ENCODE data around the gene SLC6A18.

GRCh38 chr5:1228120-1228519, 2.9 kb downstream of the SLC6A18 start:
- TF ChIP-seq CTCF (conservative IDR thresholded peaks at IDR 0.05 in 1 of 2, IDR thresholded peaks at IDR 0.05 in 1 of 2; ENCODE audit: low read depth in 1 of 2, low read length in 2 of 2) (no peak), EZH2 (IDR thresholded peaks at IDR 0.05; ENCODE audit: low read length, missing control alignments) (no peak)

Data from fibroblast of lung (primary cell).